ENCODE data around the gene MAST3.

Gene MAST3

GRCh38 chr19:18161636-18162002 is 64.0 kb downstream of the MAST3 start:
- no peak for FAIRE-seq

- no peak for FAIRE-seq
These were observed 66.5 kb downstream of the MAST3 start for GRCh38 chr19:18164072-18164471.

- FAIRE-seq: no peak
These were observed 68.4 kb downstream of the MAST3 start for GRCh38 chr19:18165794-18166544.

- FAIRE-seq: no peak
These were observed 69.4 kb downstream of the MAST3 start for GRCh38 chr19:18167011-18167410.

- FAIRE-seq: no peak
These were observed 70.5 kb downstream of the MAST3 start for GRCh38 chr19:18167975-18168645.

GRCh38 chr19:18168673-18169381 is 71.2 kb downstream of the MAST3 start:
- no peak for FAIRE-seq

- FAIRE-seq: no peak
These were observed 73.2 kb downstream of the MAST3 start for GRCh38 chr19:18170714-18171255.

GRCh38 chr19:18171605-18172327 is 74.2 kb downstream of the MAST3 start:
- FAIRE-seq: no peak

- FAIRE-seq: no peak
These were observed 74.9 kb downstream of the MAST3 start for GRCh38 chr19:18172331-18173053.

- FAIRE-seq: no peak
These were observed 75.5 kb downstream of the MAST3 start for GRCh38 chr19:18173054-18173571.

- no peak for FAIRE-seq
These were observed 76.2 kb downstream of the MAST3 start, which contains the start of gene IFI30 for GRCh38 chr19:18173572-18174288. Gene IFI30, plus strand, starts transcription at chr19:18173813. Its CDS starts 29 bp downstream, at chr19:18173842.

GRCh38 chr19:18174983-18175382 is 77.4 kb downstream of the MAST3 start:
- FAIRE-seq: no peak

- no peak for FAIRE-seq
These were observed 79.1 kb downstream of the MAST3 start for GRCh38 chr19:18176367-18177310.

GRCh38 chr19:18179957-18180356 is 82.4 kb downstream of the MAST3 start:
- FAIRE-seq: no peak

GRCh38 chr19:18183529-18183928 is 86.0 kb downstream of the MAST3 start:
- FAIRE-seq: no peak

- no peak for FAIRE-seq
These were observed 88.0 kb downstream of the MAST3 start for GRCh38 chr19:18185538-18185937.

GRCh38 chr19:18190278-18190677 is 92.7 kb downstream of the MAST3 start:
- no peak for FAIRE-seq

- no peak for FAIRE-seq
These were observed 94.1 kb downstream of the MAST3 start for GRCh38 chr19:18191640-18192062.

GRCh38 chr19:18192673-18193387 is 95.3 kb downstream of the MAST3 start, which contains the start of gene MPV17L2:
Gene MPV17L2, plus strand, starts transcription at chr19:18193218. Its CDS starts 64 bp downstream, at chr19:18193282.
- peak; percentile 97 for FAIRE-seq
